GM18507 (cell line): ENCODE results near the gene DHRS3.
"Not testable (repeated sequence)": the region's sequence is repeated elsewhere in the genome, so short reads cannot be mapped to it uniquely, and the experiment has no call there.

Source experiments
- DNase-seq: peaks from one replicate; pipeline ENCODE4 v3.0.0; 2011; ENCODE audit warnings: low read depth; ENCODE audit not compliant: insufficient read length; ENCODE audit errors: extremely low spot score
- FAIRE-seq: peaks from 2 replicates; lab custom pipeline; 2011; peaks lifted over from hg19 to GRCh38; lab: Jason Lieb, UNC

Gene DHRS3

DNA sequence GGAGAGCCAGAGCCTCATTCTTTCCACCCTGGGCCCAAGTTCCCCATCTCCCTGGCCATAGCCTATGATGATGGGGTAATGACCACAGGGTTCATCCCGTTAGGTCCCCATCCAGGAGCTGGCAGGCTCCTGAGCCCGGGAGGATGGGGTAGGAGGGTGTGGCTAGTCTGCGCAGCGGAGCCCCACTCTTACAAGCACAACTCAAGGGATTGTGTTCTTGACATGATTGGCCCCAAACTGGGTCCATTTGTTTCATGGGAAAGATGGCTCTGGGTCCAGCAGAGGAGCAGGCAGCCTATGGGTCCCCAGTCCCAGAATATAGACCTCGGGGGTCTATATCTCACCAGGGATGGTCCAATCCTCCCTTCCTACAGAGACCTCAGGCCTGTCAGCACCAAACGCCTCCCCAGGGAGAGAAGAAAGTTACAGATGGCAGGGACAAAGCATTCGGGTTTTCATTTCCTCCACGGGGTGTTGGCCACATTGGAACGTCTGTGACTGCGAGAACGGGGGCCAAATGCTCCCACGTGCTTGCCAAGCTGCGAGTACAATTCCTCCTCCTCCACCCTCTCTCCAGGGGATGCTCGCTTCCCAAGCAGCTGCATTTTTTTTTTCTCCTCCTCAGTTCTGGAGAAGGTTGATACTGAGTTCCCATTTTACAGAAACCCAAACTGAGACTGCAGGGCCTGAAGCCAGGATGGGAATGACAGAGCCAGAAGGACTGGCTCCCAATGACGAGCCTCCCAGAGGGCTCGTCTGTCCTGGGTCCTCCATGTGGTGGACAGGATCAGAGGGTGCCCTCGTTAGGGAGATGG is 71.0 kb downstream of the DHRS3 start:
- DNase-seq (no peak), FAIRE-seq (no peak)

DNA sequence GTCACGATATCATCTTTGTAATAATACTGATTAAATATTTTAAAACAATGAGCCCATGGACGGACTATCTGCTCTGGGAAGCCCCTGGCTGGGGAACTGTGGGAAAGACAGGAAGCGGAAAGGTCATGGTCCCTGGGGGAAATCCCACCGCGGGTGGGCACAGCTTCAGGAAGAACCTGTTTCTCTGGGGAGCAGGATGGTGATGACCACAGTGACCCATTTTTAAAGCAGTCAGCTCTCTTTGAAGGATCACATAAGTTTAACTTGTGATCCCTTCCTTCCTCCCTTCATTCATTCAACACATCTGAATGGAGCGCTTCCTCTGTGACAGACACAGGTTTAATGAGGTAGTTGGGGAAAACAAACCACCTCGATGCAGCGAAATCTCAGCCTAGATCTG is 73.0 kb downstream of the DHRS3 start:
- FAIRE-seq (no peak), DNase-seq (no peak)

- no peak for FAIRE-seq
- no peak for DNase-seq
Measured at GRCh38 chr1:12544357-12544756, 73.7 kb downstream of the DHRS3 start.

- DNase-seq (no peak), FAIRE-seq (no peak)
Measured at GRCh38 chr1:12543740-12544154, 74.3 kb downstream of the DHRS3 start.

GRCh38 chr1:12542616-12543592 is 75.1 kb downstream of the DHRS3 start:
- DNase-seq: no peak
- no peak for FAIRE-seq

DNA sequence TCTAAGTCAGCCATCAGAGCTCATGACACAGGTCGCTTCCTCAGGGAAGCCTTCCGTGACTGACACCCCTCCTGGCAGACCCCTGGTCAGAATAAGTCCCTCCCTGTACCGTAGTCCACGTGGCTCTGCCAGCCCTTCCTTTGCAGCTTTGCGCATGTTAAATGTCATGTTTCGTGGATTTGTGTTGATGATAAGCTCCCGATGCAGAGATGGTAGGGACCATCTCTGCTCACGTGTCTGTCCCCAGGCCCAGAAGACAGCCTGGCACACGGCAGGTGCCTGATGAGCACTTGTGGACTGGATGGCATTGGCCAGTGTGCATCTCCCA is 75.9 kb downstream of the DHRS3 start:
- DNase-seq: no peak
- no peak for FAIRE-seq

DNA sequence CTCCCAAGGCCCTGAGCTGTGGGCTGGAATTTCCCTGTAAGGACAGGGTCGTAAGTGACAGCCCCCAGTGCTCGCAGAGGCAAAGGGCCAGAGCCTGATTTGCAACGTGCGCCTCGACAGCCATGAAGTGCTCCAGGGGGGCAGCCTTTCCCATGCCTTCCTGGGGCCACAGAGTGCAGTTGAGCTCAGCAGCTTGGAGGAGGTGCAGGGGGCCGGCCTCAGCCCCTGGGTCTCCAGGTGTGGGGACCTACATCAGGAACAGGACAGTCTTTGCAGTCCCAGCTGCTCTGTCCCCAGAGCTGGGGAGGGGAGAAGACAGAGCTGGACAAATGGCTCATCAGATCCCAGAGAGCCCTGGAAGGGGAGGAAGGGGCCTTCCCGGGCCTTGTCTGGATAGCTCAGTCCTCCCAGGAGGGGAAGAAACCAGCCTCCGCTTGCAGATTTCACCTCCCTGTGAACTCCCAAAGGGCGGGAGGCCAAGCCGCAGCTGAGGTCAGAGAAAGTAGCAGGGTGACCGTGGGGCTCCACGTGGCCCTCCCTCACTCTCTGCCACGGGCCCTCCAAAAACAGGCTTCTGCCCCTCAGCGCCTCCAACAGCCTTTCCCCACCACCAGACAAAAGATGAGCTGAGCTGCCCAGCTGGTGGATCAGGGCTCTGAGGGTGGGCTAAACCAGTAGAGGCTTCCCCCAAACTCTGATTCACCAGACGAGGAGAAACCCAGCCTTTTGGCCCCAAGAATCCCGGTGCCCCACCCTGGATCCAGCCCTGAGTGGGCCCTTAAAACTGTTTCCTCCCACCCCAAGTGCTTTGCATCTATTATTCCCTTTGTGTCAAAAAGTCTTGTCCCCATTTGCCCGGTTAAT is 76.5 kb downstream of the DHRS3 start:
- DNase-seq (no peak), FAIRE-seq (no peak)

- FAIRE-seq (no peak), DNase-seq (no peak)
Measured at GRCh38 chr1:12540580-12541273, 77.3 kb downstream of the DHRS3 start.

- FAIRE-seq: no peak
- no peak for DNase-seq
Measured at GRCh38 chr1:12539705-12540579, 78.1 kb downstream of the DHRS3 start.

- DNase-seq (no peak), FAIRE-seq (no peak)
Measured at GRCh38 chr1:12539320-12539704, 78.7 kb downstream of the DHRS3 start.

DNA sequence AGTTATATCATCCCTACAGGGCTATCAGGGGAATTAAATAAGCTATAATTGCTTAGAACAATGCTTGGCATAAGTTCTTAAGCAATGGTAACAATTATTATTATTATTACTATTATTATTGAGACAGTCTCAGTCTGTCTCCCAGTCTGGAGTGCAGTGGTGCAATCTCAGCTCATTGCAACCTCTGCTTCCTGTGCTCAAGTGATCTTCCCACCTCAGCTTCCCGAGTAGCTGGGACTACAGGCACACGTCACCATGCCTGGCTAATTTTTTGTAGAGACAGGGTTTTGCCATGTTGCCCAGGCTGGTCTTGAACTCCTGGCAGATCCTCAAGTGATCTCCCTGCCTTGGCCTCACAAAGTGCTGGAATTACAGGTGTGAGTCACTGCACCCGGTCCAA is 79.5 kb downstream of the DHRS3 start:
- not testable (repeated sequence) for FAIRE-seq, DNase-seq

DNA sequence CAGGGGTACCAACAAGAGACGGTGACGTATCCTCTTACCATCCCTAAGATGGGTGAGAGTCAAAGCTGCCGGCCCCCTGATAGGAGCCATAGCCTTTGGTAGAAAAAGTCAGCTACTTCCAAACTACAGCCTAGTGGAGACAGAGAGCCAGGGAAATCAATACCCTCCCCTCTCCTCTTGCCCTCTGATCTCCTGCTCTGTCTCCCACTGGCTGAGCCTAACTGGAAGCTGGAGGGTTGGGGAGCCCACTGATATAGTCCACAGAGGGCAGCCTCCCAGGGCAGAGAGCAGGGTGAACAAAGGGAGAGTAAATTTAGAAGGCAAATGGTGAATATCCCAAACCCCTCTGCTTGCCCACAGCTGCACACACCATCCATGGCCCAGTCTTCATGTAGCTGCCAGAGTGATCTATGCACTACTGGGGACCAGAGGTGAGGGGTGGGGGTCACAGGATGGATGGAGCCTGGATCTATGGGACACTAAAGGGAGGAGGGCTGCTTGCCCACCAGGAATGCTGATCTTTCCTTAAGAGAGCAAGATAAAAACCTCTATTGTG is 80.0 kb downstream of the DHRS3 start:
- no peak for DNase-seq
- no peak for FAIRE-seq

DNA sequence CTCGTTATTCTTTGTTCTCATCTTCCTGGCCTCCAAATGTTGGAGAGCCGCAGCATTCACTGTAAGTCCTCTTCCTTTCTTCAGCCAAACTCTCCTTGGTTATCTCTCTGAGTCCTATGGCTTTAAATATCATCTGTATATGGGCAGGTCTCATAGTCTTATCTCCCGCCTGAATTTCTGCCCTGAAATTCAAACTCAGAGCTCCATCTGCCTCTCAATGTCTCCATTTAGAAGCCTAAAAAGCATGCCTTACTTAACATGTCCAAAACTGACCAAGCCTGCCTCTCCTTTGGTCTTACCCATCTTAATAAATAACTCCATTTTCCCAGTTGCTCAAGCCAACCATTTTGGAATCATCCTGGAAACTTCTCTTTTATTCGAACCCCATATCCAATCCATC is 80.7 kb downstream of the DHRS3 start:
- no peak for FAIRE-seq
- DNase-seq: no peak

DNA sequence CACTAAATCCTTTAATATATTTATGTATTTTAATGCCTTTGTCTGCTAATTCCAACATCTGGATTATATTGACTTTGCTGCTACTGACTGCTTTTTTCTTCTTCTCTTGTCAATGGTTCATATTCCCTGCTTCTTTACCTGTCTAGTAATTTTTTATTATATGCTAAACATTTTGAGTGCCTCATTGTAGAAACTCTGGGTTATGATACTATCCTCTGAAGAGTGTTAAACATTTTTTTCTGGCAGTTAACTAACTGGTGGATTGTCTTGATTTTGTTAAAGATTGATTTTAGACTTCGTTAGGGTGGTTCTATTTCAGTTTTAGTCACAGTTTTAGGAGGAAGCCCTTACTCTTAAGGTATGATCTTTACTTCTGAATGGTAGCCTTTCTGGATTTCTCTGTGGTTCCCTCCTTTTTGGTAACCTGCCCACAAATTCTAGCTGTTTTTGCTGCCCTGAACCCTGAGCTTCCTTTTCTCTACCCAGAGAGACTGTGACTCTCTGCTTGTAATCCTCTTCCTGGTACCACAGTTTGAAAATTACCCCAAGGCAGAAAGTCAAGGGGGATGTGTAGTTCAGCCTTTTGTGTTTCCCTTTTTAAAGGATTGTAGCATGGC is 81.9 kb downstream of the DHRS3 start:
- DNase-seq: no peak
- FAIRE-seq: no peak

- FAIRE-seq (no peak), DNase-seq (no peak)
Measured at GRCh38 chr1:12532405-12533315, 85.3 kb downstream of the DHRS3 start.

GRCh38 chr1:12531179-12531499 is 86.9 kb downstream of the DHRS3 start:
- FAIRE-seq: no peak
- DNase-seq: no peak
